ENCODE measurements around the gene RNASE13. TPM values are rescaled to one million over a fixed set of nuclear protein-coding genes. Genes with fewer than 3 reads are reported as not detected.

Gene RNASE13
- total and polyA plus RNA-seq, 4 donors = 0.18 TPM; not detected in 3

DNA sequence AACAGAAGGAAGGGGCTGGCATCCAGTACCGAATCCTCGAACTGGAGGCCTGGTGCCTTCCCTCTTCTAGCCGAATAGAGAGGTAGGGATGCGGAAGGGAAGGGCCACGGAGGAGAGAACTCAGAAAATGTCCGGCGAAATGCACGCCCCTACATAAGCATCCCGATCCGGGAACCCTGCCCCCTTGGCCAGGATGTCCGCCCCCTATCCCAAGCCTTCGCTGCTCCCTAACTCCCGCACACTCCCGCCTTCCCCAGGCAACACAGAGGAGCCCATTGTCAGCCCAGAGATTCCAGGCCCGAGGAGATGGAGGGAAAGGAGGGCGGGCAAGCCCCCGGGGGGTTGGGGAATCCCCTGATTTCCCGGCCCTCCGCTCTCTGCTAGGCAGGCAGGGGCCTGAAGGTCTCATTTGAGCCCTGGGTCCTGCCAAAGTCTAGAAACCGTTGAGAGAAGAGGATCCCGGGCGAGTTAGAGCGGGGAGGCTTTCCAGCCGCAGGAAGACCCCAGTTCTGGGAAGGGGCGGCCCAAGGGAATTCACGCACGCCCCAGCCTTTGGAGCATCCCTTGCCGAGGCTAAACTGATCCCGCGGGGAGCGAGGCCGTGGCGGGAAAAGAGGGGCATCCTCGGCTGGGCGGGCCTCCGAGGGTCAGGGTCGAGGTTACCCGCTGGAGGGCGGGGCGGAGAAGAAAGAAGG is 34.9 kb upstream of the RNASE13 start:
- no peaks in the 10 kb centered on the region for H3K4me1 ChIP-seq (ENCODE audit: control insufficient read depth in 1 of 2, insufficient read depth in 2 of 2, low read length in 2 of 2)
- peak in 1 of 2 donors; percentile 81 for DNase-seq
- WGBS, 2 donors = 1% methylated on average over 36 to 40 of the region's 40 CpGs

GRCh38 chr14:21068521-21069387 is 34.1 kb upstream of the RNASE13 start:
- intact Hi-C loops (cut with DNase I) = loop anchor here (1.0 to 2.0 kb wide), 3 partner anchors 24 to 38 kb away; no protein-coding TSS in a partner anchor
- ATAC-seq (ENCODE audit: low FRiP score) = peak; percentile 72

More for the DNA sequence above, 34.9 kb upstream of the RNASE13 start:
- peak; percentile 47 for ATAC-seq (ENCODE audit: low FRiP score)
- Histone ChIP-seq H3K27me3 (ENCODE audit: control insufficient read depth in 1 of 2, insufficient read depth in 2 of 2, low read length in 1 of 2) (no peaks in the 10 kb centered on the region), H3K36me3 (ENCODE audit: control insufficient read depth in 1 of 2, insufficient read depth in 2 of 2, low read length in 1 of 2) (no peaks in the 10 kb centered on the region), H3K4me3 (ENCODE audit: low read length in 2 of 2) (peak overlapping the region; percentile 51 to 63), H3K9me3 (ENCODE audit: control insufficient read depth, low read length) (no peaks in the 10 kb centered on the region), H3K27ac (ENCODE audit: low read depth in 1 of 2, low read length in 2 of 2) (peak overlapping the region in 1 of 2 donors; percentile 49)
- intact Hi-C loops (cut with DNase I) = loop anchor here (1.0 to 10.0 kb wide), 5 partner anchors 23 to 315 kb away; partner anchors contain the start of gene SUPT16H (in 1 of the 2)

DNA sequence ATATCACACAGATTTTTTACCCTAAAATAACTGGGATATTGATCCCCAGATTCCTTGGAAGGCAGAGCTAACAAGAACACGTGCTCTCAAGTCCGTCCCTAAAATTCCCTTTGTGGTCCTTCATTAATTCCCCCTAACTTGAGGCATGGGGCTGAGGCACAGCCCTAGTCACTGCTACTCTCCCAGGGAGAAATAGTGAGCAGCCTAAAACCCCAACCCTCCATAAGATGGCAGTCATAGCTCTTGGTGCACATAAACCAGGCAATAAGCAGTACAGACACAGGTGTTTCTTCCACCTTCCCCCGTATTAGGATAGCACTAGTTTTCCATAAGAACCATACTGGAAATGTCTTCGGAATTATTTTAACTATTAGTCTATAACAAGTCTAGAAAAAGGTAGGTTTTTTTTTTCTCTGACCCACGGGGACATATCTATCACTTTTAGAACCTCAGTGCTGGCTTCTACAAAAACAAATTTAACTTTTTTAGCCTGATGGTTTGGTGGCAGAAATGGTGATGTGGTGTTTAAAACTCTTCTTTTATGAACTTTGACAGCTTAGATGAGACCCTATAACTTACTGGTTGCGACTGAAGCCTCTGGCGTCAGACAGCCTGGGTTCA is 32.4 kb upstream of the RNASE13 start:
- Histone ChIP-seq H3K4me3 (ENCODE audit: low read length in 2 of 2) (no peak overlapping the region), H3K9me3 (ENCODE audit: control insufficient read depth, low read length) (no peaks in the 10 kb centered on the region), H3K36me3 (ENCODE audit: control insufficient read depth in 1 of 2, insufficient read depth in 2 of 2, low read length in 1 of 2) (no peaks in the 10 kb centered on the region), H3K4me1 (ENCODE audit: control insufficient read depth in 1 of 2, insufficient read depth in 2 of 2, low read length in 2 of 2) (no peaks in the 10 kb centered on the region), H3K27ac (ENCODE audit: low read depth in 1 of 2, low read length in 2 of 2) (no peak overlapping the region), H3K27me3 (ENCODE audit: control insufficient read depth in 1 of 2, insufficient read depth in 2 of 2, low read length in 1 of 2) (no peaks in the 10 kb centered on the region)
- no peak for ATAC-seq (ENCODE audit: low FRiP score)
- DNase-seq = no peak
- 82 to 87% methylated on average over 7 of the region's 7 CpGs for WGBS, 2 donors
- intact Hi-C loops (cut with DNase I) = no loop called here

More at GRCh38 chr14:21068521-21069387, 34.1 kb upstream of the RNASE13 start:
- WGBS, 2 donors = 1 to 3% methylated on average over 45 of the region's 45 CpGs
- Histone ChIP-seq H3K4me1 (ENCODE audit: control insufficient read depth in 1 of 2, insufficient read depth in 2 of 2, low read length in 2 of 2) (no peaks in the 10 kb centered on the region), H3K9me3 (ENCODE audit: control insufficient read depth, low read length) (no peaks in the 10 kb centered on the region), H3K4me3 (ENCODE audit: low read length in 2 of 2) (peak overlapping the region in 1 of 2 donors; percentile 15), H3K36me3 (ENCODE audit: control insufficient read depth in 1 of 2, insufficient read depth in 2 of 2, low read length in 1 of 2) (no peaks in the 10 kb centered on the region), H3K27ac (ENCODE audit: low read depth in 1 of 2, low read length in 2 of 2) (no peak overlapping the region), H3K27me3 (ENCODE audit: control insufficient read depth in 1 of 2, insufficient read depth in 2 of 2, low read length in 1 of 2) (no peaks in the 10 kb centered on the region)
- DNase-seq = peak; percentile 67 to 82

DNA sequence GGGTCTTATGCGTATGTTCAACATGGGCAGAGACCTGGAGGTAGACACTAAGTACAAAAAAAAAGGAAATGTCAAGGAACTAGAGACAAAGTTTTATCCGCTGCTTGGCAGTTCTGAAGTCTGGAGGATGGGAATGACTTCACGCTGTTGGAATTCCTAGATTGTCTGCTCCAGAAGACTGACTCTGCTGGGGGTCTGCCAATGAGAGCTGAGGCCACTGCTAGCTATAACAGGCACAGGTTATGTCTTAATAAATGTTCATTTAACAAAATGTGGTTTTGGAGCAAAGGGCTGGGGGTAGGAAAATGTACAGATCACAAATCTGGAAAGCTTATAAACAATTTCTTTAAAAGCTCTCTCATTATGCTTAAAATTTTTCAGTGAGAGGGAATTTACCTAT is 28.9 kb upstream of the RNASE13 start:
- Histone ChIP-seq H3K27me3 (ENCODE audit: control insufficient read depth in 1 of 2, insufficient read depth in 2 of 2, low read length in 1 of 2) (no peaks in the 10 kb centered on the region), H3K36me3 (ENCODE audit: control insufficient read depth in 1 of 2, insufficient read depth in 2 of 2, low read length in 1 of 2) (no peaks in the 10 kb centered on the region), H3K9me3 (ENCODE audit: control insufficient read depth, low read length) (no peaks in the 10 kb centered on the region), H3K4me3 (ENCODE audit: low read length in 2 of 2) (no peak overlapping the region), H3K27ac (ENCODE audit: low read depth in 1 of 2, low read length in 2 of 2) (no peak overlapping the region), H3K4me1 (ENCODE audit: control insufficient read depth in 1 of 2, insufficient read depth in 2 of 2, low read length in 2 of 2) (no peaks in the 10 kb centered on the region)
- no peak for ATAC-seq (ENCODE audit: low FRiP score)
- intact Hi-C loops (cut with DNase I) = no loop called here
- DNase-seq = no peak
- WGBS, 2 donors = 43 to 48% methylated on average over 3 of the region's 3 CpGs

GRCh38 chr14:21061347-21061668 is 26.7 kb upstream of the RNASE13 start:
- Histone ChIP-seq H3K4me3 (ENCODE audit: low read length in 2 of 2) (no peak overlapping the region), H3K27ac (ENCODE audit: low read depth in 1 of 2, low read length in 2 of 2) (no peak overlapping the region), H3K4me1 (ENCODE audit: control insufficient read depth in 1 of 2, insufficient read depth in 2 of 2, low read length in 2 of 2) (no peaks in the 10 kb centered on the region), H3K9me3 (ENCODE audit: control insufficient read depth, low read length) (no peaks in the 10 kb centered on the region), H3K27me3 (ENCODE audit: control insufficient read depth in 1 of 2, insufficient read depth in 2 of 2, low read length in 1 of 2) (no peaks in the 10 kb centered on the region), H3K36me3 (ENCODE audit: control insufficient read depth in 1 of 2, insufficient read depth in 2 of 2, low read length in 1 of 2) (no peaks in the 10 kb centered on the region)
- 86 to 88% methylated on average over 3 of the region's 3 CpGs for WGBS, 2 donors
- intact Hi-C loops (cut with DNase I) = no loop called here
- ATAC-seq (ENCODE audit: low FRiP score) = no peak
- no peak for DNase-seq

DNA sequence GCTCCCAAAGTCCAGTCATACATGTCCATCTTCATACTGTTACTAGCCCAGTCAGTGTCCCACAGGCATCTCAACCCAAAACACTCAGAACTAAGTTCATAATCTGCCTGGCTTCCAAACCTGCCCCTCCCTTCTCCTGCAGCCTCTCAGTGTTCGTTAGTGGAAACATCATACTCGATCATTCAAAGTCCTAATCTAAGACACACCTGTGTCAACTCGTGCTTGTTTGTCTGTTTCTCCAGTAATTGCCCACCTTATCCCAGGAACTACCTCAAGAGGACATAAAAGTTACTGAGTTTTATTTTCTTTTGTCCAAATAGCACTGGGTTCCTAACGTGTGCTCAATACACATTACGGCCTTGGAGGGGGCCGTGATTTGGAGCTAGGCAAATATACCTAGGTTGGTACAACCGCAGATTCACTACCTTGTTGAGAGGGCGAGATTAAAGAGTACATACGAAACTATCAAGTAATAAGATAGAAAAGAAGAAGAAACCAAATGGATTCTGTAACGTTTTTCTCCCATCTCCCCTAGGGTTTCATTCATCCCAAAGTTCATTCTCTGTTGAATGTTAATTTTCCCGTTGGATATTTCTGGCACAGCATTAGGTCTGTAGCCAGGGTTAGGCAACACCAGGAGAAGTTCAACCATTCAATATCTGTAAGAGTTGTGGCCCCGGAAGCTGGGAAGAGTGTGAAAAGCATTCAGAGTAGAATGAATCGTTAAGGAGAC is 26.2 kb upstream of the RNASE13 start:
- intact Hi-C loops (cut with DNase I) = no loop called here
- no peaks in the 10 kb centered on the region for H3K36me3 ChIP-seq (ENCODE audit: control insufficient read depth in 1 of 2, insufficient read depth in 2 of 2, low read length in 1 of 2)
- ATAC-seq (ENCODE audit: low FRiP score) = no peak
- H3K4me3 ChIP-seq (ENCODE audit: low read length in 2 of 2) = no peak overlapping the region
- DNase-seq = no peak
- no peaks in the 10 kb centered on the region for H3K9me3 ChIP-seq (ENCODE audit: control insufficient read depth, low read length)
- H3K4me1 ChIP-seq (ENCODE audit: control insufficient read depth in 1 of 2, insufficient read depth in 2 of 2, low read length in 2 of 2) = no peaks in the 10 kb centered on the region
- no peaks in the 10 kb centered on the region for H3K27me3 ChIP-seq (ENCODE audit: control insufficient read depth in 1 of 2, insufficient read depth in 2 of 2, low read length in 1 of 2)
- WGBS, 2 donors = 72 to 74% methylated on average over 13 of the region's 13 CpGs
- H3K27ac ChIP-seq (ENCODE audit: low read depth in 1 of 2, low read length in 2 of 2) = no peak overlapping the region

DNA sequence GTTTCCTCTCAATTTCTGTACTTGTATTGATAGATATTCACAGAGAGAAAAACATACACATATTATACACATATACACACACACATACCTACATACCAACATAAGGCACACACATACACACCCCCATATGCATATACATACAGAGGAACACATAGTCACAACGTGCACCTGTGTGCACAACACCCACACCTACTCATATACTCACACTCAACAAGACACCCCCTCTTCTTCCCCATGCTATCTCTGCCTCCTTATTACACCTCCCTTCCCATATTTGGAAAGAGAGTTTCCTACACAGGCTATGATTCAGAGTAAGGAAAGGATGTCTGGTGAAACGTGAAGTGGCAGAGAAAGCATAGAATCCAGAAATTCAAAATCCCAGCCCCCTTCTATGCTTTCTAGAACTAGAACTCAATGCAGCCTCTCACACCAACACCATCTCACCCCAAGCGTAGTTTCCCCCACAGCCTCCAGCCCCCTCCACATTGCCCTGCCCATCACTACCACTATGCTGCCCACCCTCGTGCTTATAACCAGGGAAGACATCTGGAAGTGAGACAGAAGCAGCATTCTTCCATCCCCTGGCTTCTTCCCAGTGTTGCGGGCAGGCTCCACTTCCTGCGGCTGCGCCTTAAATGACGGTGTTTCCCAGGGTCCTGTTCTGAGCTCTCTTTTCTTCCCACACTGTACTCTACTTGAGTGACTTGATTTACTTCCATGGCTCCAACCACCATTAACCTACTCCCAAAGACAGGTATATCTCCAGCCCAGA is 25.4 kb upstream of the RNASE13 start:
- 56 to 69% methylated on average over 8 of the region's 8 CpGs for whole genome bisulfite sequencing, 2 donors
- no peaks in the 10 kb centered on the region for H3K9me3 ChIP-seq (ENCODE audit: control insufficient read depth, low read length)
- no peak overlapping the region for H3K4me3 ChIP-seq (ENCODE audit: low read length in 2 of 2)
- intact Hi-C loops (cut with DNase I) = no loop called here
- H3K27me3 ChIP-seq (ENCODE audit: control insufficient read depth in 1 of 2, insufficient read depth in 2 of 2, low read length in 1 of 2) = no peaks in the 10 kb centered on the region
- ATAC-seq (ENCODE audit: low FRiP score) (no peak), DNase-seq (no peak)
- H3K27ac ChIP-seq (ENCODE audit: low read depth in 1 of 2, low read length in 2 of 2) = no peak overlapping the region
- H3K36me3 ChIP-seq (ENCODE audit: control insufficient read depth in 1 of 2, insufficient read depth in 2 of 2, low read length in 1 of 2) = no peaks in the 10 kb centered on the region
- H3K4me1 ChIP-seq (ENCODE audit: control insufficient read depth in 1 of 2, insufficient read depth in 2 of 2, low read length in 2 of 2) = no peaks in the 10 kb centered on the region

DNA sequence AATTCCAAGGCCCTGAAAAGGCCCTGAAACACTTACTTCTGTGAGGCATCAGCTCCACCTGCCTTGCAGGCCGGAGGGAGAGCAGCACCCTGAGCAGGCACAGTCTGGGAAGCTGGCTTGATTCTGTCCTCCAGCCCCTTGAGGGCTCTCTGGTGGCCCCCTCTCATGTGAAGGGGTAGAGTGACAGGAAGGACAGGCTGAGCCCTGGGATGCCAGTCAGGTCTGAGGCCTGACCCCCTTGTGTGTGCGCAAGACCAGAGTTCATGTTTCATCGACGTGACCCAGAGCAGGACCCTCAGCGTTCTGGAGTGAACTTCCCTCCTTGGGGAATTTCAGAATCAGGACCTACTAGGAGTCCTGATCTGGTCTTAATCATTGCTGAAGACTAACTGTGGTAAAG is 24.3 kb upstream of the RNASE13 start:
- ATAC-seq (ENCODE audit: low FRiP score) (no peak), DNase-seq (no peak)
- H3K27me3 ChIP-seq (ENCODE audit: control insufficient read depth in 1 of 2, insufficient read depth in 2 of 2, low read length in 1 of 2) = no peaks in the 10 kb centered on the region
- intact Hi-C loops (cut with DNase I) = no loop called here
- no peaks in the 10 kb centered on the region for H3K4me1 ChIP-seq (ENCODE audit: control insufficient read depth in 1 of 2, insufficient read depth in 2 of 2, low read length in 2 of 2)
- H3K4me3 ChIP-seq (ENCODE audit: low read length in 2 of 2) = no peak overlapping the region
- H3K36me3 ChIP-seq (ENCODE audit: control insufficient read depth in 1 of 2, insufficient read depth in 2 of 2, low read length in 1 of 2) = no peaks in the 10 kb centered on the region
- WGBS, 2 donors = 82% methylated on average over 5 of the region's 5 CpGs
- no peak overlapping the region for H3K27ac ChIP-seq (ENCODE audit: low read depth in 1 of 2, low read length in 2 of 2)
- no peaks in the 10 kb centered on the region for H3K9me3 ChIP-seq (ENCODE audit: control insufficient read depth, low read length)

Data from aorta (tissue), 5 donors.